Stimulated activated memory B cell treated with anti-CD40 and anti-IgM and Interleukin-4, amounts not matched to agents 10 μg/mL and 1 μg/mL and 100 μg/mL, for 72 hours (primary cell): ENCODE measurements around the gene GSN.

Experiments
- ATAC-seq: fragments of 150-1000 bp; cut with Tn5 transposase; 2 replicates; pipeline ENCODE4 v1.10.0; 2021
- H3K27ac Mint-ChIP-seq: one replicate; pipeline ENCODE4 v1.8.0; 2022; ENCODE audit warnings: mild to moderate bottlenecking, mixed read lengths
- H3K27me3 Mint-ChIP-seq: one replicate; pipeline ENCODE4 v1.8.0; 2022; ENCODE audit warnings: mixed read lengths
- H3K36me3 Mint-ChIP-seq: one replicate; pipeline ENCODE4 v1.8.0; 2022; ENCODE audit warnings: mixed read lengths
- H3K4me1 Mint-ChIP-seq: one replicate; pipeline ENCODE4 v1.8.0; 2022; ENCODE audit warnings: mixed read lengths
- H3K4me3 Mint-ChIP-seq: one replicate; pipeline ENCODE4 v1.8.0; 2022; ENCODE audit warnings: mild to moderate bottlenecking, moderate library complexity, mixed read lengths
- H3K9me3 Mint-ChIP-seq: one replicate; pipeline ENCODE4 v1.8.0; 2022; ENCODE audit warnings: mixed read lengths

GSN gene

DNA sequence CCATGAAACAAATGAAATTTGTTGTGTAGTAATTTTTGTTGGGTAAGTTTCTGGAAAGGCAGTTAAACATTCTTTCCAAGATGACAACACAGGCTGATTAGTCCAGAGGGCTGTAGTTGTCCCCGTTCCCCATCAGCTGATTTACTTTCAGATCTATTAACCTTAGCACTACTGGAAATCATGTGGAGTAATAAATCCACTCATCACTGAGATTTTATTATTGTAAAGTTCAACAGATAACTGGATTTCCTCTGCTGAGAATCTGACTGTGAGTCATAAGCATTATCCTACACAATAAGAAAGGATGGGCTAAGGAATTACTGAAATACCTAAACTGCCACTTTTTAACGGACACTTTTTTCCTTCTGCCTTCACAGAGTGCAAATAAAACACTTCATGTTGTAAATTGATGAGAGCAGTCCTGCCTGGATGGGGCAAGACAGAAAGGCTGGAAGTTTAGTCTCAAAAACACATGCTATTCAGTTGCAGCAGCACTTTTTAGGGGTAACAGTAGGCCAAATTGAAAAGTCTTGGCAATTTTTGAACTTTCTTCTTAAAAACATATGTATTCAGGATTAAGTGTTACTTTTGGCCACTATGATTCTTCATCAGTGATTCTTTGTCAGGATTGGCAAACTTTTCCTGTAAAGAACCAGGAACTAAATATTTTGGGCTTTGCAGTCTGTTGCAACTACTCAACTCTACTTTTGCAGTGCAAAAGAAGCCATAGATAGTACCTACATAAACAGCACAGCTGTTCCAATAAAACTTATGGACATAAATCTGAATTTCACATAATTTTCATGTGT, 95.1 kb downstream of the GSN start:
- ATAC-seq, result no peak
- Mint-ChIP-seq H3K27ac (no peak overlapping the region), H3K4me1 (peaks cover 17% of the 10 kb centered on the region), H3K27me3 (no peaks in the 10 kb centered on the region), H3K9me3 (no peaks in the 10 kb centered on the region), H3K4me3 (no peak overlapping the region), H3K36me3 (no peaks in the 10 kb centered on the region)

DNA sequence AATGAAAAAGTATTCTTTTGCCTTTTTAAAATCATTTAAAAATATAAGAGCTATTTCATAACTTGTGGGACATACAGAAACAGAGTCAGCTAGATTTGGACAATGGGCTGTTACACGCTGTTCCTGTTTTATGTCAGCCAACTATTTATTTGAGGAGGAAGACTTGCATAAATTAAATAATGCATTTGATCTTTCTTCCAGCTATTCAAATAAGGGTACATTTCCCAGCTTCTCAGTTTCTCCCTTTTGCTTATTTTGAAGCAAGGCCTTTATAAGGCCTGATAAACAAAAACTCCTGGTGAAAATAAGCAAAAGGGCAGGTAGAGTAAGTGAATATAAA, 95.6 kb downstream of the GSN start:
- Mint-ChIP-seq H3K4me1 (peaks cover 12% of the 10 kb centered on the region), H3K27me3 (no peaks in the 10 kb centered on the region), H3K9me3 (no peaks in the 10 kb centered on the region), H3K4me3 (no peak overlapping the region), H3K27ac (no peak overlapping the region), H3K36me3 (no peaks in the 10 kb centered on the region)
- ATAC-seq, result no peak

GRCh38 chr9:121364077-121364476, 96.1 kb downstream of the GSN start:
- Mint-ChIP-seq H3K36me3 (no peaks in the 10 kb centered on the region), H3K27ac (no peak overlapping the region), H3K4me1 (peaks cover 10% of the 10 kb centered on the region), H3K27me3 (no peaks in the 10 kb centered on the region), H3K4me3 (no peak overlapping the region), H3K9me3 (no peaks in the 10 kb centered on the region)
- no peak for ATAC-seq

DNA sequence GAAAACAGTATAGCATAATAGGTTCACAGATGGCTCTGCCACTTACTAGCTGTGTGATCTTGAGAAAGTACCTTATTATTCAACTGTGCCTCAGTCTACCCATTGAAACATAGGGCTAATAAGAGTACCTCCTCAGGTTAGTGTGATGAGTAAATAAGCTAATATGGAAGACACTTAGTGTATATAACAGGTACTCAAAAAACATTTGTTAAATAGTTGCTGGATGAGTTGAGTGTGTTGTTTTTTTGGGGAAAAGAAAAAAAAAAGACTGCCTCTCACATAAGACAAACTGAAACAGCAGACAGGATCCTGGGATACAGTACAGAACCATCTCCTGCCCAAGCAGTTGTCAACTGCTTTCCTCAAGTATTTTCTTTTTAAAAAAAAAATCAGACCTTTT, 96.9 kb downstream of the GSN start:
- Mint-ChIP-seq H3K4me3 (no peak overlapping the region), H3K9me3 (no peaks in the 10 kb centered on the region), H3K36me3 (no peaks in the 10 kb centered on the region), H3K4me1 (peaks cover 4% of the 10 kb centered on the region), H3K27ac (no peak overlapping the region), H3K27me3 (no peaks in the 10 kb centered on the region)
- no peak for ATAC-seq

GRCh38 chr9:121365564-121365963, 97.6 kb downstream of the GSN start:
- Mint-ChIP-seq H3K36me3 (peaks cover 5% of the 10 kb centered on the region), H3K27me3 (no peaks in the 10 kb centered on the region), H3K27ac (no peak overlapping the region), H3K9me3 (peaks cover 4% of the 10 kb centered on the region), H3K4me1 (peaks cover 10% of the 10 kb centered on the region), H3K4me3 (no peak overlapping the region)
- no peak for ATAC-seq

DNA sequence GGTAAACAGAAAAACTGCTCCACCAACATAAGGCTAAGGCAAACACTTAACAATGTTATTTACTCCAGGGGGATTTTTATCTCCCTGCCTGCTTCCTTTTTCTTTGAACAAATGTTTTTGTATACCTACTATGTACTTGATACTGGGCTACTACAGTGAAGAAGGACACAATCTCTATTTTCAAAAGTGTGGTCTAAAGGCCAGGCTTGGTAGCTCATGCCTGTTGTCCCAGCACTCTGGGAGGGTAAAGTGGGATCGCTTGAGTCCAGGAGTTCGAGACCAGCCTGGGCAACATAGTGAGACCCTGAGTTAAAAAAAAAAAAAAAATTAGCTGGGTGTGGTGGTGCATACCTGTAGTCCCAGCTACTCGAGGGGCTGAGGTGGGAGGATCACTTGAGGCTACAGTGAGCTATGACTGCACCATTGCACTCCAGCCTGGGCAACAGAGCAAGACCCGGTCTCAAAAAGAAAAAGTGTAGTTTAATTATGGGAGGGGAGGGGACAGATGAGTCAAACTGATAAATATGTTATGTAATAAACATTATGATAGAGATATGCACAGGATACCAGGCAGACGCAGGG, 98.7 kb downstream of the GSN start:
- Mint-ChIP-seq H3K4me1 (peaks cover 21% of the 10 kb centered on the region), H3K27me3 (no peaks in the 10 kb centered on the region), H3K9me3 (peaks cover 5% of the 10 kb centered on the region), H3K4me3 (no peak overlapping the region), H3K36me3 (peaks cover 6% of the 10 kb centered on the region), H3K27ac (no peak overlapping the region)
- ATAC-seq, result no peak

DNA sequence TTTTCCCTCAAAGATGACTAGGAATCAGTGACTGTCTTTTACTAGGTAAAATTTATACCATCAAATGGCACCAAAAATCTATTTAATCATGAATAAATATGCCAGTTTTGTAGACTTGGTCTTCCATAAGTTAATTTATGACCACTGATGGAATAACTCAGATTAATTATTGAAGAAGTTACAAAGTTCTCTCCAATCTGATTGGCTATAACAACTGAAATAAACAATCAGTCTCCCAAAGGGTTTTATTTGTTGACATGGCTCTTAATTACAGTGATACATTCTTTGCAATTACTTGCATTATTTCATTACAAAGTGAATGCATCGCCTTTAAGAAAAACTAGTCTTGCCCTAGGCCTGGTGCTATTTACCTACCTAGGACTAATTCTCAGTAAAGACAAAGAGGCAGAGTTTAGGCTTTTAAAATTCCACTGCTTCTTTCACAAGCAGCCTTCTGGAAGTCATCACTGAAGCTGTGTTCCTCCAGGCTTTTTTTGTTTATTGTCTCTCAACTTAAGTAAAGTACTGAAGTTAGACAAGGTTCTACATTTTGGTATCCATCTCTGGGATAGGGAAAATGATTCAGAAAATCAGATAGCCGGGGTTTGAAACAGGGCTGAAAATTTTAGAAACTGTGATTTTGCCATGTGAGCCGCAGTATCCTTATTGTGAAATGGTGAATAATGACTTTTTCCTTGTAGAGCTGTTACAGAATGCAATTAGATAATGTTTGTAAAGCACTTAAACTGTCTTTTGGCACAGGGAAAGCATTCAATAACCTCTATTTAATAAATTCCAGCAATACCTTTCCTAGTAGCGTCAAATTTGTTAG, 99.6 kb downstream of the GSN start:
- Mint-ChIP-seq H3K27ac (no peak overlapping the region), H3K4me3 (no peak overlapping the region), H3K9me3 (peaks cover 5% of the 10 kb centered on the region), H3K4me1 (peaks cover 28% of the 10 kb centered on the region), H3K36me3 (peaks cover 6% of the 10 kb centered on the region), H3K27me3 (no peaks in the 10 kb centered on the region)
- no peak for ATAC-seq

- H3K36me3 Mint-ChIP-seq, result peaks cover 6% of the 10 kb centered on the region
- no peaks in the 10 kb centered on the region for H3K27me3 Mint-ChIP-seq
- H3K4me1 Mint-ChIP-seq, result peaks cover 28% of the 10 kb centered on the region
- H3K27ac Mint-ChIP-seq, result no peak overlapping the region
- peak overlapping the region; percentile 18 for H3K4me3 Mint-ChIP-seq
- ATAC-seq, result no peak
- H3K9me3 Mint-ChIP-seq, result peaks cover 5% of the 10 kb centered on the region
Measured at GRCh38 chr9:121368138-121368522, 100.2 kb downstream of the GSN start.

DNA sequence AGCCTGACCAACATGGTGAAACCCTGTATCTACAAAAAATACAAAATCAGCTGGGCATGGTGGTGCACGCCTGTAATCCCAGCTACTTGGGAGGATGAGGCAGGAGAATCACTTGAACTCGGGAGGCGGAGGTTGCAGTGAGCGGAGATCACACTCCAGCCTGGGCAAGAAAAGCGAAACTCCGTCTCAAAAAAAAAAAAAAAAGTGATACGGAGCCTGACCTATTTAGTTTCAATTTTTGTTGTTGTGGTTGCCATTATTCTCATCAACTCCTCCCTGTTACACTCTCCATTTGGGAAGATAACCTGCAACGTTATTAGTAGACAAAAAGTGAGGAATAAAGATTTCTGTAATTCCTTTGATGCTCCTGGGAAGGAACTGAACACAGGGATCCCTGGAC, 100.8 kb downstream of the GSN start:
- no peak for ATAC-seq
- Mint-ChIP-seq H3K9me3 (peaks cover 5% of the 10 kb centered on the region), H3K36me3 (peaks cover 6% of the 10 kb centered on the region), H3K27me3 (no peaks in the 10 kb centered on the region), H3K4me1 (peaks cover 28% of the 10 kb centered on the region), H3K4me3 (peak overlapping the region; percentile 83), H3K27ac (peak overlapping the region; percentile 92)

DNA sequence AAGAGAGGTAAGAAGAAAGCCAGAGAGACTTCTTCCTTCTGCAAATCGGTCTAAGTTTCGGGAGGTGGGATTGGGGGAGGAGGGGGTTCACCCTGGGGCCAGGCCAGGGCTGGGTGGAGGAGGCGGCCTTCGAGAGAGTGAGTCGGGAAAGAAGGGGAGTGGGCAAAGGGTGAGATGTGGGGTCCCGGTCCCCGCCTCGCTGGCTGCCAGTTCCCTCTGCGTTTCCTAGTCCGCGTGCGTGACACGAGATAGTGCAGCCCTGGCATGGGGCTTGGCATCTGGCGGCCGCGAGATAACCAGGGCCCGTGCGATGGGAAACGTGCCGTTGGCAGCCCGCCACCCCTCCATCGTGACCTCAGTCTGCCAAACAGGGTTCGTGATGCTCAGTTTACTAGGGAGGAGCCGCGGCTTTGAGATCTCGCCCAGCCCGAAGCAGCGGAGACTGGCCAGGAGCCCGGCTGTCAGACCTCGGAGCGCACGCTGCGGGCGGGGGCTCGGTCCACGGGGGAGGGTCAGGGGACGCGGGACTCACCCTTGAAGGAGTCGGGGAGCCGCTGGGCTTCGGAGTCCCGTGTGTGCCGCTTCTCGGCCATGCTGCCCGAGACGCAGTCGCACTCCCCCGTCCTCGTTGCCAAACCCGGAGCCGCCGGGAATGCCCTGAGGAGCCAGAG, 101.8 kb downstream of the GSN start, which contains the start of gene STOM:
TSS of gene STOM (minus strand) at position 656 of the 671 bp plus-strand sequence. CDS start at position 593, 63 bp downstream.
- H3K36me3 Mint-ChIP-seq, result peaks cover 6% of the 10 kb centered on the region
- ATAC-seq, result peak; percentile 83
- no peaks in the 10 kb centered on the region for H3K27me3 Mint-ChIP-seq
- peaks cover 28% of the 10 kb centered on the region for H3K4me1 Mint-ChIP-seq
- H3K27ac Mint-ChIP-seq, result peak within 1 kb of the TSS; percentile 92
- peak within 1 kb of the TSS; percentile 83 for H3K4me3 Mint-ChIP-seq
- peaks cover 5% of the 10 kb centered on the region for H3K9me3 Mint-ChIP-seq

DNA sequence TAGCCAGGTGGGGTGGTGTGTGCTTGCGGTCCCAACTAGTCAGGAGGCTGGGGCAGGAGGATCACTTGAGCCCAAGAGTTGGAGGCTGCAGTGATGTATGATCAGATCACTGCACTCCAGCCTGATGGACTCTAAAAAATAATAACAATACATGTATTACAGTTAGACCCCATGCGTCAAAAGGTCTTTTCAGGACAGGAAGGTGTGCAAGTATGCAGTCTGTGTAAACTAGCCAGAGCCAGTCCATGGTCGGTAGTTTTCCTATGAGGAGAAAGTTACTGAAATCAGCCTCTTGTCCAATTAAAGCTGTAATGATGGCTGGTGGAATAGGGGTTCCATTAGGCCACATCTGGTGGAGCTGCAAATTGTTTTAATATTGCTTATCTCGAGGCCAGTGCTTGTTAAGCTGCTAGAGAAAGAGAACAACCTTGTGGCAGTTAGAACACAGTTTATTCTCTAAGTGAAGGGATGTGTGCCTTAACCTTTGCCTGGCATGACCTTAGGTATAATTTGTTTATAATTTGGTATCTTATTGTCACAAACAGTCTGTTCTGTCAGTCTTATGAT, 103.6 kb downstream of the GSN start:
- Mint-ChIP-seq H3K4me3 (peak overlapping the region; percentile 67), H3K27ac (peak overlapping the region; percentile 92), H3K4me1 (peaks cover 28% of the 10 kb centered on the region), H3K36me3 (peaks cover 6% of the 10 kb centered on the region), H3K9me3 (peaks cover 5% of the 10 kb centered on the region), H3K27me3 (no peaks in the 10 kb centered on the region)
- ATAC-seq, result no peak

DNA sequence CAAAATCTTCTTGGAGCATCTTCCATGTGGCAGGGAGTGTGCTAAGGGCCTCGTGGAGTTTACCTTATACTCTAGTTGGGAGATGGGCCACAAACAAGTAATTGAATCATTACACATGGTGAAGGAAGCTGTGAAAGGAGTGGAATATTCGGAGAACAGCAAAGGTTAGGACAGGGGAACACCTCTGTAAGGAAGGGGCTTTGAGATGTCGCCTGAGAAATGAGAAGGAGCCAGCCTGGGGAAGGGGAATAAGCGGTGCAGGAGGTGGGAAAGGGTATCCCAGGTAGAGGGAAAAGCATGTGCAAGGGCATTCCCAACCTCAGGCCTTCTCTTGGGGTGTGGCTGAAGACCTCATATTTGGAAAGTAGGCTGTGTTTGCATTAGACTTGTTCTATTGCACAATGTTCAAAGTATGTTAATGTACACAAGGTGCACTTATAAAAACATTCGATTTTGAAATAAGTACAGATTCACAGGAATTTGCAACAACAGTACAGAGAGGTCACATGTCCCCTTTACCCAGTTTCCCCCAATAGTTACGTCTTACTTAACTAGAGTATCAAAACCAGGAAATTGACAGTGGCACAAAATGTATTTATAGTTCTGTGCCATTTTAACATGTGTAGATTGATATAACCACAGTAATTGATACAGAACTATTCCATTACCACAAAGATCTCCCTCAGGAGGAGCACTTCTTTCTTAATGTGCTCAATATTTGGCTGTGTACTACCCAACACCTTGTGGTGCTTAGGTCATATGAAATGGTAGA, 104.5 kb downstream of the GSN start:
- Mint-ChIP-seq H3K9me3 (peaks cover 5% of the 10 kb centered on the region), H3K4me3 (no peak overlapping the region), H3K27me3 (no peaks in the 10 kb centered on the region), H3K4me1 (peaks cover 28% of the 10 kb centered on the region), H3K36me3 (peaks cover 6% of the 10 kb centered on the region), H3K27ac (no peak overlapping the region)
- ATAC-seq, result no peak

GRCh38 chr9:121373011-121373729, 105.2 kb downstream of the GSN start:
- H3K4me3 Mint-ChIP-seq, result no peak overlapping the region

More at GRCh38 chr9:121373011-121373729, 105.2 kb downstream of the GSN start:
- peaks cover 11% of the 10 kb centered on the region for H3K36me3 Mint-ChIP-seq
- peaks cover 28% of the 10 kb centered on the region for H3K4me1 Mint-ChIP-seq
- no peak overlapping the region for H3K27ac Mint-ChIP-seq
- peaks cover 5% of the 10 kb centered on the region for H3K9me3 Mint-ChIP-seq
- no peak for ATAC-seq
- H3K27me3 Mint-ChIP-seq, result no peaks in the 10 kb centered on the region
